ENCODE results near the gene BNIPL.

- no peak for TF ChIP-seq CTCF (conservative IDR thresholded peaks at IDR 0.05; ENCODE audit: low read depth, low read length)
- TF ChIP-seq RFX5 (IDR thresholded peaks at IDR 0.05; ENCODE audit: low read depth, low read length): no peak
- TF ChIP-seq MAZ (IDR thresholded peaks at IDR 0.05; ENCODE audit: borderline replicate concordance, low read depth, low read length): no peak
- no peak for TF ChIP-seq POLR2A (IDR thresholded peaks at IDR 0.05; ENCODE audit: low read depth, low read length)
- TF ChIP-seq CEBPB (IDR thresholded peaks at IDR 0.05; ENCODE audit: low read depth, low read length): no peak
- no peak for TF ChIP-seq USF2 (IDR thresholded peaks at IDR 0.05; ENCODE audit: low read depth, low read length)
These were observed 30.6 kb upstream of the BNIPL start for GRCh38 chr1:151005729-151006319.
